Measurements from ENCODE around the gene ARHGAP21. TPM values are rescaled to one million over a fixed set of nuclear protein-coding genes. Genes with fewer than 3 reads are reported as not detected.
"Not testable (repeated sequence)": the region's sequence is repeated elsewhere in the genome, so short reads cannot be mapped to it uniquely, and the experiment has no call there.

Gene ARHGAP21
- 131 TPM for total RNA-seq
- long read RNA-seq, partial matches to known transcripts, result 5 of 17 reads
- long read RNA-seq, other reads (novel, unspliced or antisense), result 12 of 17 reads

DNA sequence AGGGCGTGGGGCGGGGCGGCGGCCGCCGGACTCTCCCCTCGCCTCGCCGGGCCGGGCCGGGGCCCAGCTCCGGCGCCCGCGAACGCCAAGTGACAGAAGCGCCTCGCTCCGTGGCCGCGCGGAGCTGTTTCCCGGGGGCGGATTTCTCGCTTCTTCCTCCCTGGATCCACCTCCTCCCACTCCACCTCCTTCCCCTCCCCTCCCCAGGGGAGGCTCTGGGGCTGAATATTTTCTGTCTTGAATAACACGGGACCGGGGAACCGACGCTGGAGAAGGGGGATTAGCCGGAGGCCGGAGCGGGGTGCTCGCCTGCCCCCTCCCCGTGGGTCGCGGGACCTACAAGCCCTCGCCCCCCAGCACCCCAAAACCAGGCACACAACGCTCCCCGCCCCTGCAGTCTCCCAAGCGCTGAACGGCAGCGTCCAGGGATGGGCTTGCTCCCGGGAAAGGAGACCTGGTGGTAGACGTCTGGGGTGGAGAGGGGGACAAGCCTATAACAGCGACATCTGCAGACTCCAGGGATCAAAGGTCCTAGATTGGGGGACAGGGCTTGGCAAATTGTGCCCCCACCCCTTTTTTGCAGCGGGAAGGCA lies at the start of gene ARHGAP21:
Gene ARHGAP21 (minus strand): TSS at position 100 of the 593 bp plus-strand sequence. CDS start 1,988 bp downstream, outside the sequence.
- no peak for DNase-seq (ENCODE audit: low spot score)

DNA sequence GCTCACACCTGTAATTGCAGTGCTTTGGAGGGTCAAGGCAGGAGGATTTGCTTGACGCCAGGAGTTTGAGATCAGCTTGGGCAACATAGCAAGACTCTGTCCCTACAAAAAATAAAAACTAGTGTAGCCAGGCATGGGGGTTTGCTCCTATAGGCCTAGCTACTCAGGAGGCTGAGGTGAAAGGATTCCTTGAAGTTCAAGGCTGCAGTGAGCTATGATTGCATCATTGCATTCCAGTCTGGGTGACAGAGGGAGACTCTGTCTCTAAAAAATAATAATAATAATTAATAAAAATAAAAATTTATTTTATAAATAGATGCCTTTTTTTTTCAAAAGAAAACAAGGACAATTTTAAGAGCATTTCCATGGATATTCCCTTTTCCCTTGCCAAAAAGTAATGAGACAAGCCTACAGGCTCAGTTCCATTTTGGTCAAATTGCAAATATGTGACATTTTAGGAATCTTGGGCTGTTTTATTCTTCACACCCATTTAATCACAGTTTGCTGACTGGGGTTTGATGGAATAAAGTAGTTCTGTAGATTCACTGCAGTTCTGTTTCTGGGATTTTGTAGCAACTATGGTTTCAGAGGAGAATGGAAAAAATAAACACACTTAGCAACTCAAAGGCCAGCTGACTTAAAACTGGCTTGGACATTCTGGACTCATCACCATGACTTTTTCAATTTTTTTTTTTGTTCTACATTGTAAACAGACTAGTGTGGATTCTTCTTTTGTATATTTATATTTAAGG lies 48.4 kb upstream of the ARHGAP21 start:
- DNase-seq (ENCODE audit: low spot score), result no peak

DNA sequence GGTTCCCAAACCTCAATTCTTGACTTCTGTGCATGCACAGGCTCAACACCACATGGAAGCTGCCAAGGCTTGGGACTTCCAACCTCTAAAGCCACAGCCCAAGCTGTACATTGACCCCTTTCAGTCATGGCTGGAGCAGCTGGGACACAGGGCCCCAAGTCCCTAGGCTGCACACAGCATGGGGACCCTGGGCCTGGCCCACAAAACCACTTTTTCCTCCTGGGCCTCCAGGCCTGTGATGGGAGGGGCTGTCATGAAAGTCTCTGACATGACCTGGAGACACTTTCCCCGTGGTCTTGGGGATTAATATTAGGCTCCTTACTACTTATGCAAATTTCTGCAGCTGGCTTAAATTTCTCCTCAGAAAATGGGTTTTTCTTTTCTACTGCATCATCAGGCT lies 41.3 kb upstream of the ARHGAP21 start:
- not testable (repeated sequence) for DNase-seq (ENCODE audit: low spot score)

DNA sequence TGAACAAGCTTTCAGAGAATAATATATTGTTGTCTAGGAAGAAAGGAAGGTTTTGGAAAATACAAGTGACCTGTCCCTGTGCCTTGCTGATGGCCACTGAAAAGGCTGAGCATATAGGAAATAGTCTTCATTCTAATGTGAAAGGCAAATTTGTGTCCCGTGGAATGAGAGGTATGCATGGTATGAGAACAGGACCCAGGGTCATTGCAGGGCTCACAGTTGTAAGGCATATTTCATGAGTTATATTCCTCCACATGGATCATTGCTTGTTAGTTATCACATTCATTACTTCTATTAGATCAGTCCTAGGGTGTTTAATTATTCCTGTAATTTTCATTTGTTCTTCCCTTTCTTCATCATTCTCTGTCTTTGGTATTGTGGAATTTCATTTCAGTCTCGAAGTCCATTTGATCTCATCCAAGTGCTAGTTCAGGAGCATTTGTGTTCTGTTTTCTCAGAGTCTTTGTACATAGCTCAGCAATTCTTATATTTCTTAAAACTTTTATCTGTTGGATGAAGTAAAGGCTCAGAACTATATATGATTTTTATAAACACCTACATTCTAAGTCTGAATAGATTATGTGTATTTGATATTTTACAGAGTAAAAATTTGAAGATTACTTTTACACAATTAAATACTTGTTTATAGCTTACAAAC lies 39.4 kb upstream of the ARHGAP21 start:
- DNase-seq (ENCODE audit: low spot score), result no peak

DNA sequence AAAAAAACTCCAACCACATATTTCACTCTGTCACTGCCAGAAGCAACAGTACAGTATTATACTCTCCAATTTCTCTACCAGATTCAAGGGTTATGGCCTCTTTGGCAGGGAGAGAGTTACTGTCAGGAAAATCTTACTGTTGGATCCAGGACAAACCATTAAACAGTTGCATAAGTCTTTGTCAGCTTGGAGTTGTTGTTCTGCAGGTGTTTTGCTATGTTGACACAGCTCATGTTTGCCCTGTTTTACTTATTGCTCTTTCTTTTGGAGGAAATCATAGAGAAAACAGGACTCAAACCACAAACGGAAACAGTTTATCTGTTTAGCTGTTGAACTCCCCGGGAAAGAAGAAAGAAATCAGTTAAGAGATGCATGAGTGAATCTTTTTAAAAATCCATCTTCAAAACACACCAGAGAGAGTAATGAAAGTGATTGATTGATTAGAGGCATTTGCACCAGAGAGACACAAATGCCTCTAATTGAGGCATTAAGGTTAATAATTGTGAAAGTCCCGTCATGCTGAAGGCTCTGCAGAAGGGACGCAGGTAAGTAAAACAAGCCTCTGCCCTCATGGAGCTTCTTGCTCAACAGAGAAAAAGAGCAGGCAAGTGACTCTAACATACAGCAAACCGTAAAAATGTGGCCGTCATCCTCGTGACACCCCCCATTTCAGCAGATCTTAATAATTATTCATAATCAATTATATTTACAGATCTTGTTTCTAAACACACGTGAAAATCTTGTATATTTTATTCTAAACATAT lies 38.7 kb upstream of the ARHGAP21 start:
- DNase-seq (ENCODE audit: low spot score), result no peak

DNA sequence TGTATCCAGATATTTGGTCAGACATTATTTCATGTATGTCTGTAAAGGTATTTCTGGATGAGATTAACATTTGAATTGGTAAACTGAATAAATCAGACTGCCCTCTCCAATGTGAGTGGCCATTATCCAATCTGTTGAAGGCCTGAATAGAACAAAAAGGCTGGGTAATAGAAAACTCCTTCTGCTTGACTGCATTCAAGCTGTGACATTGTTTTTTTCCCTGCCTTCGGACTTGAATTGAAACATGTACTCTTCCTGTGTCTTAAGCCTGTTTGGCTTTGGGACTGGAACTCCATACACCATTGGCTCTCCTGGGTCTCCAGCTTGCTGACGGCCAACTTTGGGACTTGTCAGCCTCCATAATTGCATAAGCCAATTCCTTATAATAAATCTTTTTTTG lies 36.0 kb upstream of the ARHGAP21 start:
- DNase-seq (ENCODE audit: low spot score), result no peak

DNA sequence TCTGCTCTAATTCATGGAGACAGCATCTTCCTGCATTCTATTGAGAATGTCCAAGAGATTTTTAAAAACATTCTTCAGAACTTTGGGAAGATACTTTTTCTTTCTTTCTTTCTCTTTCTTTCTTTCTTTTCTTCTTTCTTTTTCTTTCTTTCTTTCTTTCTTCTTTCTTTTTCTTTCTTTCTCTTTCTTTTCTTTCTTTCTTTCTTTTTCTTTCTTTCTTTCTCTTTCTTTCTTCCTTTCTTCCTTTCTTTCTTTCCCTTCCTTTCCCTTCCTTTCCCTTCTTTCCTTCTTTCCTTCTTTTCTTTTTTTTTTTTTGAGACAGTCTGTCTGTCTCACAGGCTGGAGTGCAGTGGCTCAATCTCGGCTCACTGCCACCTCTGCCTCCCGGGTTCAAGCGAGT lies 34.6 kb upstream of the ARHGAP21 start:
- DNase-seq (ENCODE audit: low spot score), result not testable (repeated sequence)

DNA sequence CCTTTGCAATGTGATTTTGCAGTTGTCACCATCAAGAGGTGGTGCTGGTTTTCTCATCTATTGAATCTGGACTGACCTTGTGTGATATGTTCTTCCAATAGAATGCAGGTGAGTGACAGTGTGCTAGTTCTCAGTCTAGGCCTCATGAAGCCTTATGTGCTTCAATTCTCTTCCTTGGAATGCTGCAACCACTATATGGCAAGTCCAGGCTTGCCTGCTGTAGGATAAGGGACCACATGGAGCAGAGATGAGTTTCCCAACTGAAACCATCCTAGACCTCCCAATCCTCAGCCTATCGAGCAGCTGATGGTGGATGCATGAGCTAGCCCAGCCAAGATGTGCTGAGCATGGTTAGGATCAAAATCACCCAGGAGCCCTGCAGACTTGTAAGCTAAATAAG lies 32.6 kb upstream of the ARHGAP21 start:
- no peak for DNase-seq (ENCODE audit: low spot score)

DNA sequence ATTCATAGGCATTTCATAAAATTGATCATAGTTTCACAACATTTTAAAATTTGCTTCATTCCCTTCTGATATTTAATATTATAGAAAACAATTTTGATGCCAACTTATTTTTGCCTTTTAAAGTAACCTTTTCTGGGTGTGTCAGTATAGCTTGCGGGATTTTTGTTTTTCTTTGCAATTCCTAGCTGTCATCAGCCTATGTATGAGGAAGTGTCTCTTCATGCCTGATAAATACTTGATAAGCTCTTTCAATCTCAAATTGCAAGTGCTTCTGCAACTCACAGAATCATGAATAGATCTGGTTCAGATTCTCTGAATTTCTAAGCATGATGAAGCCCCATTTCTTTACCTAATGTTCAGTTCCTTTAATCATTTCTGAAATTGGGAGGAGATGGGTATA lies 28.0 kb upstream of the ARHGAP21 start:
- no peak for DNase-seq (ENCODE audit: low spot score)

DNA sequence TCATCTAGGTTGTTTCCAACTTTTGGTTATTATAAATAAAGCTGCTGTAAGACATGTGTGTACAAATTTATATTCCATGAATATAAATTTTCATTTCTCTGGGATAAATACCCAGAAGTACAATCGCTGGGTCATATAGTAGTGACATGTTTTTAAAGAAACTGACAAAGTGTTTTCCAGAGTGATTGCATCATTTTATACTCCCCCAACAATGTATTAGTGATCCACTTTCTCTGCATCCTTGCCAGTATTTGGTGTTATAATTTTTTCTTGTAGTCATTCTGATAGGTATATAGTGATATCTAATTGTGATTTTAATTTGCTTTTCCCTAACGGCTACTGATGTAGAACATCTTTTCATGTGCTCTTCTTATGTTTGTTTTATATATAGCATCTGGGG lies 27.0 kb upstream of the ARHGAP21 start:
- DNase-seq (ENCODE audit: low spot score), result no peak

DNA sequence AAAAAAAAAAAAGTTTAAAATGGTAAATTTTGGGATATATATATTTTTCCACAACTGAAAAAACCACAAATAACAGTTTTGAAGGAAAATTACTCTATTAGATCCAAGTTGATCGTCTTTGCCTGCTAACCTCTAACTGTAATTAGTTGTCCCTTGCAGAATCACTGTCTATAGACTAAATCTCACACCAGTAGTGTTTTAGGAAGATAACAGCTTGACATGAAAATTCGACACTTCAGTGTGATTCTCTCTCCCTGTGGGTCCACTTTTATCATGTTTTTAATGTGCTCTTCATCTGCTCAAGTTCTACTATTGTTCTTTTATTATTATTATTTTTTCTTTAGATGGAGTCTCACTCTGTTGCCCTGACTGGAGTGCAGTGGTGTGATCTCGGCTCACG lies 24.5 kb upstream of the ARHGAP21 start:
- DNase-seq (ENCODE audit: low spot score), result no peak

DNA sequence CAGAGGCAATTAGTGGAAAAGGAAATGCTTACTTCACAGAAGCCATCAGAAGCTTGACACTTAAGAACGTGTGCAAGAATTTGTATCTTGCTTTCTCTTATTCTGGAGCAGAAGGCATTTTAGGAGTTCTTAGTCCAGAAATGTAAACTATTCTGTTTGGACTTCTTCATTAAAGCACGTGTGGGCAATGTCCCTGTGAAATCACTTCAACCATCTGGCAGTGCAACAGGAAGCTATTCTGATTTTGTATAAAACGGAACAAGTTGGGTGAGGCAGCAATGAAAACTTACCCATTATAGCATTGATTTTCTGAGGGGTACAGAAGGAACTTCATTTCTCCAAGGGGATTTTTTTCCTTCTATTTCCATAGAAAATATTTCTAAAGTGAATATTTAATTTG lies 21.3 kb upstream of the ARHGAP21 start:
- no peak for DNase-seq (ENCODE audit: low spot score)

DNA sequence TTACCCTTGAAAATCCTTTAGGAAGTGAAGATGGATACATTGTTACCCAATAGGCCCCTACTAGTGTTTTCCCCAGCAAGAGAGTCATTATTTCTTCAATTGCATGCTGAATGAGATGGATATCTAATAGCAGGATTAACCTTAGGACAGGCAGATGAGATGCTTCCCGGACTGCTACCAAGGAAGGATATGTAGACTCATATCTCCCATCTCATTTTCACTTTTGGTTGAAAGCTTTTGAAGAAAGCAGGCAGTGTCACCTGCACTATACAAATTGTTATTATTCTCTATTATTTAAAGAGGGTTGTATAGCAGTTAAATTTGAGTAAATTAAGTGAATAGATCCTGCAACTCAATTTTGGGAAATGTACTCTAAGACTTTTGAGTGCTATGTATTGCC lies 17.0 kb upstream of the ARHGAP21 start:
- no peak for DNase-seq (ENCODE audit: low spot score)

DNA sequence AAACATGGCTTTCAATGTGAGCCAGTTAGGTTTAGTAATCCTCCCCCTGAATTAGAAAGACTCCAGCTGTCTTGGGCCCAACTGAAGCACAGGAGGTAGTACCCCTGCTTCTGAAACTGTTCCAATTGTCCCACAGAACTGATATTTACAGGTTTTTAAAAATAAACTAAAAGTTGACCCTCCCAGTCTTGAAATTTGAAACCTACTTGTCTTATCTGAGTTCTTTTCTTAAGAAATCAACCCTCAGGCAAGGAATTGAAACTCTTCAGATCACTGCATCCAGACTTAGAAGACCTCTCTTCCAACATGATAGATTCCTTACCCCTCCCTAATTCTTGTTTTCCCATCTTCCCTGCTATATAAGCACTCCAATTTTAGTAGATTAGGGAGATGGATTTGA lies 13.3 kb upstream of the ARHGAP21 start:
- DNase-seq (ENCODE audit: low spot score), result no peak

DNA sequence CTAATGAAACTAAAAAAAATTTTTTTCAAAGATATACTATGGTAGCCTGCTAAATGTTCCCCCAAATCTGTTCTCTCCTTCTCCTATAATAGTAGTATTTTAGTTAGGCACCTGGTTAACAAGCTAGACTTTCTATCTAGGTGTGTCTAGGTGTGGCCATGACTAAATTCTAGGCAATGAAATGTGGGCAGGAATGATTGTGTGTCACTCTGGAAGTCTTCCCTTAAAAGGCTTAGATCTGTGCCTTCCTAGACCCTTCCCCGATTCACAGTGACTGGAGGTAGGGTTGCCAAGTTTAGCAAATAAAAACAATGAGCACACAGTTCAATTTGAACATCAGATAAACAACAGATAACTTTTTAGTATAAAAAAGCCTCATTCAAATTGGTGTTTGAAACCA lies 8.3 kb upstream of the ARHGAP21 start:
- no peak for DNase-seq (ENCODE audit: low spot score)

DNA sequence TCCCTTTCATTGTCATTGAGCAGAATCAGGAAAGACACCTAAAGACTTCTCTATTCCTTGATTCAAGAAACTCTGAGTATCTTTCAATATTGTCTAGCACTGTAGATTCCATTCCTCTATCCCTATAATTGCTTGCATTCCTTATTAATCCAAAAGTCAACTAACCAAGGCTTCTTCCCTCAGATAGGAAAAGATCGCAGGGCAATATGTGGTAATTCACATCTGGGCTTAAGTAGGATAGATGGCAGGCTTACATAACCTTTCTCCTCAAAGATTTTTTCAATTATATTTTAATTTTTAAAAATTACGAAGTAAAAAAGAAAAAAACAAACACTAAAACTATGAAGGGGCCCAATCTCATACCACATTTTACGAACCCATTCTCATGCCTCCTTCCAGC lies 7.1 kb upstream of the ARHGAP21 start:
- DNase-seq (ENCODE audit: low spot score), result no peak

DNA sequence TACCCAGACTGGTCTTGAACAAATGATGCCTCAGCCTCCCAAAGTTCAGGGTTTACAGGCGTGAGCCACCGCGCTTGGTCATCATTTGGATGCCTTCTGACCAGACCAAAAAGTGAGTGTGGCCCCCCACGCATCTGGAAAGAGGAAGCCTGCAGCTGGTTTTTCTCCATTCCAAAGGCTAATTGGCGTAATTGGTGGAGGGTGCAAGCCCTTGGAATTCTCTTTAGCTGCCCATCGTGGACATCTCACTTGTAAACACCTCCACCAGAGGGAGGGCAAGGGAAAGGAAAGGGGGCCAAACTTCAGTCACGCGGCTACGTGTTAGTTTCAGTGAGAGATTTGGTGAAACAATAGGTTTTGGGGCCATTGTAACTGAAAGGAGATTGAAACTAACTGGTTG lies 4.1 kb upstream of the ARHGAP21 start:
- DNase-seq (ENCODE audit: low spot score), result no peak

DNA sequence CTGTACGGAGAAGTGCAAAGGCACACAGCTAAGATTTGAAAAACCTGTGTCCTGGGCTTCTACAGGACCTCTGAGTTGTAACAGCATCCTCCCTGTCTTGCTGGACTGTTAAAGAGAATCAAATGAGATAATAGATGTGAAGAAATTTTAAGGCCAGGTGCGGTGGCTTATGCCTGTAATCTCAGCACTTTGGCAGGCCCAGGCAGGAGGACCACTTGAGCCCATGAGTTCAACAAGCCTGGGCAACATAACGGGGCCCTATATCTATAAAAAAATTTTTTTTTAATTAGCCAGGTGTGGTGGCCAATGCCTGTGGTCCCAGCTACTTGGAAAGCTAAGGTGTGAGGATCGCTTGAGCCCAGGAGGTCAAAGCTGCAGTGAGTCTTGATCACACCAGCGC lies 2.9 kb upstream of the ARHGAP21 start:
- DNase-seq (ENCODE audit: low spot score), result no peak

DNA sequence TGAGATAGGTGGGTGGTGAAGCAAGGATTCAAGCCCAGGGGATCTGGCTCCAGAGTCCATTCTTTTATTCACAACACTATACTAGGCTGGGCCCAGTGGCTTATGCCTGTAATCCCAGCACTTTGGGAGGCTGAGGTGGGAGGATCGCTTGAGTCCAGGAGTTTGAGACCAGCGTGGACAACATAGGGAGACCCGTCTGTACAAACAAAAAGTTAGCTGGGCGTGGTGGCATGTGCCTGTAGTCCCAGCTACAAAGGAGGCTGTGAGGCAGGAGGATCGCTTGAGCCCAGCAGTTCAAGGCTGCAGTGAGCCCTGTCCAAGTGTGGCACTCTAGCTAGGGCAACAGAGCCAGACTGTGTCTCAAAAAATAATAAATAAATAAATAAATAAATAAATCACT lies 2.3 kb upstream of the ARHGAP21 start:
- not testable (repeated sequence) for DNase-seq (ENCODE audit: low spot score)

DNA sequence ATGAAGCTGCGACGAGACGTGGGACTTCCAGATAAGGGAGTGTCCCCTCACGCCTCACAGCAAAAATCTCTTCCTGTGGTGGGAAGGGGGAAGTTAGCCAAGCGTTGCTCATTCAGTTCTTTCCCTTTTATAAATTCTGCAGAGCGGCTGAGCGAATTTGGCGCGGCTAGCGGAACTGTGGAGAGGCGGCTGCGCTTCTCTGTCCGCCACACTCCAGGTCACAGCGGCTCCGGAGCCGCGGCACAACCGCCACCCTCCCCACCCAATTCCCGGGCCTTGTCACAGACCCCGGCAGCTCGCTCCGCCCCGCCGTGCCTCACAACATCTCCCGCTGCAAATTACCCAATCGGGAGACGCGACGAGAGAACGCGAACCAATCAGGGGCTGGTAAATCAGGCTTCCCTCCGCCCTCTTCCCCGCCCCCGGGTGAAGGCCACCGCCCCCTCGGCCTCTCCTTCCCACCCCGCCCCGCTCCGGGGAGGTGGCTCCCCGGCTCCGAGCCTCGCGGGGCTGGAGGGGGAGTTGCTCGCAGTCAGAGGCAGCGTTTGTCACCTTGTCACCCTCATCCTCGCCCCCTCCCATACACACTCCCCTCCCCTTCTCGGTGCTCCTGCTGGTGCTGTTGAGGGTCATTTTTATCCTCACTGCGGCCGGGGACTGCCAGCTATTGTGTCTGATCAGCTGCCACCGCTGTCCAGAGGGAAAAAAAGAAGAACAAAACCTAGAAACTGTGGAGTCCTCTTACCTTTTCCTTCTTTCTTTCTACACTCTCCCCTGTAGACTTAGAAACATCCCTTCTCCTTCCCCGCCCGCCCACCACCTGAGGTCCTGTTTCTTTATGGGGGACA lies 918 bp upstream of the ARHGAP21 start:
- peak; percentile 98 for DNase-seq (ENCODE audit: low spot score)

DNA sequence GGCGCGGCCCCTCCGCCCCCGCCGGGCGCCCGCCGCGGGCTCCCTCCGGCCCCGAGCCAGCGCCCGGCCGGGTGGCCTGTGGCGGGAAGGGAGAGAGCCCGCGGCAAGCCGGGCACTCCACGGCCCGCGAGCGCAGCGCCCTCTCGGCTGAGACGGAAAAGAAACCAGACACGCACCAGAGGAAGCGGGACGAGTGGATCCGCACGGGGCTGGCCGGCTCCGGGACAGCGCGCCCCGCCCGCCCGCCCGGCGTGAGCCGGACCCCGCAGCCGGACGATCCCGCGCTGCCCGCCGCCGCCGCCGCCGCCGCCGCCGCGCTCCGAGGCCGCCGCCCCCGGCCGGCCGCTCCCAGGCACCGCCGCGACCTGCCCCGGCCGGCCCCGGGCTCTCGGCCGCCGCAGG lies 300 bp downstream of the ARHGAP21 start:
- DNase-seq (ENCODE audit: low spot score), result no peak
